T1000 (cell line): Measurements from ENCODE around the gene ASF1B.

Experiments used
- DNase-seq: peaks from one replicate; lab custom pipeline; 2025; ENCODE audit warnings: mixed read lengths; lab: John Stamatoyannopoulos, UW

The ASF1B gene

GRCh38 chr19:14138576-14139265, 2.3 kb upstream of the ASF1B start:
- no peak for DNase-seq

GRCh38 chr19:14135985-14136508, 342 bp downstream of the ASF1B start:
- DNase-seq, result no peak

GRCh38 chr19:14135355-14135754, 1.0 kb downstream of the ASF1B start:
- no peak for DNase-seq

- no peak for DNase-seq
These were observed 8.4 kb downstream of the ASF1B start for GRCh38 chr19:14127929-14128509.

- DNase-seq, result no peak
These were observed 9.2 kb downstream of the ASF1B start for GRCh38 chr19:14127176-14127575.

GRCh38 chr19:14122924-14123323, 13.5 kb downstream of the ASF1B start:
- no peak for DNase-seq

GRCh38 chr19:14120497-14120780, 15.9 kb downstream of the ASF1B start:
- no peak for DNase-seq

GRCh38 chr19:14119644-14120496, 16.5 kb downstream of the ASF1B start:
- no peak for DNase-seq

- no peak for DNase-seq
These were observed 17.2 kb downstream of the ASF1B start for GRCh38 chr19:14119146-14119545.

- DNase-seq, result peak; percentile 60
These were observed 18.0 kb downstream of the ASF1B start for GRCh38 chr19:14118165-14119051.

- DNase-seq, result peak; percentile 98
These were observed 18.7 kb downstream of the ASF1B start, which contains the start of gene PRKACA for GRCh38 chr19:14117668-14118164. PRKACA (minus strand) TSS chr19:14117762; CDS start chr19:14117547, 215 bp downstream.

- DNase-seq, result no peak
These were observed 19.3 kb downstream of the ASF1B start for GRCh38 chr19:14116918-14117578.

- no peak for DNase-seq
These were observed 19.9 kb downstream of the ASF1B start for GRCh38 chr19:14116525-14116917.

- DNase-seq, result no peak
These were observed 20.6 kb downstream of the ASF1B start for GRCh38 chr19:14115756-14116155.

- DNase-seq, result no peak
These were observed 21.5 kb downstream of the ASF1B start for GRCh38 chr19:14114854-14115253.

GRCh38 chr19:14114439-14114838, 21.9 kb downstream of the ASF1B start:
- no peak for DNase-seq

GRCh38 chr19:14113762-14114414, 22.5 kb downstream of the ASF1B start:
- DNase-seq, result no peak

GRCh38 chr19:14112809-14113385, 23.5 kb downstream of the ASF1B start:
- DNase-seq, result no peak

GRCh38 chr19:14112051-14112808, 24.2 kb downstream of the ASF1B start:
- no peak for DNase-seq
